ENCODE measurements around the gene DNAH14.

Gene DNAH14

DNA sequence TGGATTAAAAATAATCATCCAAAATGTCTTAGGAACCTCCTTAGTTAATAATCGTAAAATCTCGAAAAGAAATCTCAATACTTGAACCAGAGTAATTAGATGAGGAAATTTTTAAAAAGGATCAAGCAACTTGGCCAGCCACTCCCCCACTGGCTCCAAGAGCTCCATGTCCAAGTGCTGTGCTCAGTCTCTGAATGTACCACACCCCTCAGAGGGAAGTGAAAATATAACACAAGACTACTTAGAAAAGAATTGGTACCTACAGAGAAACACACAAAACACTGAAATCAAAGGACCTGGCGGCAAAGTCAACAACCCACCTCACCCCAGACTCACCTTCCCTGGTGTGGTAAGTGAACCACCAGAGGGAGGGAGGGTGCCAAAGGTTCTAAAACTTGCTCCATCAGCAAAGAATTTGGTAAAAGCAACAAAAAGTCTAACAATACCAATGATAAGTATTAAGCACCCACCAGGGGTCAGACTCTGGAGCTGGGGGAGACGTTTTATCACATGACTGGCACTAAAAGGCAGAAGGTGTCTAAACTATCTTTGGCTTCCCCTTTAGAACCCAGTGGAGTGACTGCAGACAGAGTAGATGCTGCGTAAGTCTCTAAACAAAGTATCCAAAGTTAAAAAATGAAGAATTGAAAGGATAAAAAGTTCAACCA lies 484.4 kb downstream of the DNAH14 start:
- no peak for DNase-seq

DNA sequence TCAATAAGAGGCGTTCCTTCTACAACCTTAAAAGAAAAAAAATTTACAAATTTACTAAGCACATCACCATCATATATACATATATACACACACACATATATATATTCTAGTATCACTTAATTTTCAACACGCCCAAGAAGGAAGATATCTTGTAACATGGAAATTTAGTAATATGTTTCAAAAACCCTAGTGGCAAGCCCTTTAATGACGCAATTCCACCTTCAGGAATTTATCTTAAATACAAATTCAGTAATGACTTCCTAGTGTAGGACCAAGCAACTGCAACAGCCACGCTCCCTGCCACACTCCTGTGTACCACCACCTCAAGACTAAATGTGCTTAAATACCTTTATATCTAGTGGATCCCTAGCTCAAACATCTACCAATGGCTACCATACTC lies 485.8 kb downstream of the DNAH14 start:
- no peak for DNase-seq

DNA sequence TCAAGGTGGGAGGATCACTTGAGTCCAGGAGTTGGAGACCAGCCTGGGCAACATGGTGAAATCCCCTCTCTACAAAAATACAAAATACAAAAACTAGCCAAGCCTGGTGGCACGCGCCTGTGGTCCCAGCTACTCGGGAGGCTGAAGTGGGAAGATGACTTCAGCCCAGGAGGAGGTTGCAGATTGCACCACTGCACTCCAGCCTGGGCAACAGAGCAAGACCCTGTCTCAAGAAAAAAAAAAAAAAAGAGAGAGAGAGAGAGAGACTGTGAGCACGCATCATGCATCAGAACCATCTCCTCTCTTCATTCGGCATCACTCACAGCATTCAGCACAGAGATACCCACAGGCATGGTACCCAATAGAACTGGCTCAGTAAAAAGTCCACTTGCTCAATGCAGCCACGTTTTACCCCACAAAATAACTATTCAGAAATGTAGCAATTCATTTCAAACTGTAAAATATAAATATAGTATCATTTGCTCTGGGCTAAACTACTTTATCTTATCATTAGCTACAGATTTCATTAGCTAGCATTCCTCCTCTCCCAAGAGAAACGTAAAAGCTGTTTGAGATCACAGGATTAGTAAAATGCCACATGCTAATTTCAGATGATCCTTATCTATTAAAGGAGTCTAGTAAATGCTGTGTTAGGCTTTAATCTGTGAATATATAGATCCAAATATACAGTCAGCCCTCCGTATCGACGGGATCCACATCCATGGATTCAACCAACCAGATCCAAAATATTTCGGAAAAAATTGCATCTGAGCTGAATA lies 486.7 kb downstream of the DNAH14 start:
- DNase-seq: no peak

DNA sequence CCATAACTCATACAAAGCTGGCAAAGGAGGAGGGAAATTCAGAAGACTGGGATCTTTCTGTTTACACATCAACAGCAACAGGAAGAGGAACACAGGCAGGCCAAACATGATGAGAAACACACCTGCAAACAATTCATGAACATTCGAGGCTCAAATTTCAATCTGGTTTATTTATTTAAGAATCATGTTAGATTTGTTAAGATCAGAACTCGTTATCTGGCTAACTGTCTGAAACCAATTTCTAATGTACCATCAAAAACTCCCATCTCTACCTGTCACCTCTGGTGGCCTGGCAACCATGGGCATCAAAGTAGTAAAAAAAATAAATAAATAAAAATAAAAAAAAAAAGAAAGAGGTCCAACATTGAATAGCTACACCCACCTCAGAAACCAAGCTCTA lies 488.6 kb downstream of the DNAH14 start:
- no peak for DNase-seq

DNA sequence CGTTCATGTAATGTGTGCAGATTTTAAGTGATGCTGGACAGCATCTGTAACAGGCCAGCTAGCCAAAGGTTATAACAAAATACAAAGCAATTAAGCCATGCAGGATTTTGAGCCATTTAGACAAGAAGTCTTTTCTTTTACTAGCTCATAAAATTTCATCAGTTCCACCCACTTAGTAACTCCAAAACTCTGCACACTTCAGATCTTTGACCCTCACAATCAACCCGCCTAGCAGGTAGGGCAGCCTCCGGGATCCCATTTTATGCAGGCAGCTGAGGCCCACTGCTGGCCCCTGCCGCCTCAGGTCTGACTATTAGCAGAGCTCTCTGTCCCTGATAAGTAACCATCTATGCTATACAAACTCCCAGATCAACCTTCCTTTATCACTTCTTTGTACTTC lies 489.1 kb downstream of the DNAH14 start:
- no peak for DNase-seq

DNA sequence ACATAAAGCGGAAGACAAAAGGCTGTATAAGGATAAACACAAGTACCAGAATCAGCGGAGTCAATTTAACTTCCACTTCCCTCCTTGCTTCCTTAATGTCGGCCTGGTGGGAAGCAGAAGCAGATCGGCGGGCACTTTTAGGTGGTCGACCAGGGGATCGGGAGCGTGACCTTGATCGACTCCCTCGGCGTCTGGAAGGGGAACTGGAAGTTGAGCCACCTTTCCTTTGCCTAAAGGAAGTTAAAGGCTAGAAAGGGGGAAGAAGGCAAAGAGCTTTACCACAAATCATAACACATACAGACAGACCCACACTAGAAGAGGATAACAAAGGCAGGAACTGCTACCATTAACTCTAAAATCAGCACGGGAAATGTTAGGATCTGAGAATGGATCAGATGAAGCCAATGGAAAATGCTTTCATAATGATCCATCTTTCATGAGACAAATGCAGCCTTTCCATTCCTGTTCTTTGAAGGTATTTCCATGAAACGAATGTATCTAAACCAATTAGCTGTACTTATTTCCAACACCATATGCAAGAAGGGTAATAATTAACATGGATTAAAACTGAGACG lies 492.6 kb downstream of the DNAH14 start:
- no peak for DNase-seq

DNA sequence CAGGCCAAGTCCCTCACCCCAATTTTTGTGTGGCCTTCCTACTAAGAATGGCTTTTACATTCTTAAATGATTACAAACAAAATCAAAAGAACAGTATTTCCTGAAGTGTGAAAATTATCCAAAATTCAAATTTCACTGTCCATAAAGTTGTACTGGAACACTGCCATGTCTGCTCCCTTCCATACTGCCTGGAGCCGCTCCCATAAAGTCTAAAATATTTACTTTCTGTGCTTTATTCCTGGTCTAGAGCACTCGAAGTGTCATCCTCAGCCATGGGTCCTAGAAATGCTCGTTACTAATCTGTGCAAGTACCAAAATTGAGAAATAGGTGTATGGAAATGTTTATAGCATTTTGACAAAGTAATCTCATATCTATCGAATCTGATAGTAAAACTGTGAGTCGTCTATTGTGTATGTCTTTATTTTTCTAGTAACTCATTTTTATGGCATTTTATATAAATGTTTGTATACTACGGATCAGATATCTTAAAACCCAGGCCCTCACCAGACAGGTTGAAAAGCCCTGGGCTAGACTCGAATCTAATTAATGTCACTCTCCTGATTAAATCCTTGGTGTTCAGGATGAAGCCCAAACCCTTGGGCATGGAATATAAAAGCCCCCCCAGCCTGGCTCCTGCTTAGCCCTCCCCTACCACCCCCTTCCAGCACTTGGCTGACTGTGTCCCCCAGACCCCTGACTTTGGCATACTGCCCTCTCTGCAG lies 493.5 kb downstream of the DNAH14 start:
- DNase-seq: no peak

DNA sequence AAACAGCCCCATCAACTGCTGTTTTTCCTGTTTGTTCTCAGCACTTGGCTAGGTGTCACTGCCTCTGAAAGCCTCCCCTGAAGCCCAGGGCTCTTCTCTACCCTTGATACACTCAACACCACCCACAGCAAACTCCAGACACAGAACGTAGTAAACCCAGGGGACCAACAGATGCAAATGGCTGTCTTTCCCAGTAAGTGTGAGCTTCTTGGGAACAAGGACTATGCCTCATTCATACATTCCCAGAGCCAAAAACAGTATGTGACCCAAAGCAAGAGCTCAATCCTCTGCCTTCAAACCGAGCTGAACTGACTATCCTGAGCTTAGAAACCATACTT lies 494.0 kb downstream of the DNAH14 start:
- DNase-seq: no peak

DNA sequence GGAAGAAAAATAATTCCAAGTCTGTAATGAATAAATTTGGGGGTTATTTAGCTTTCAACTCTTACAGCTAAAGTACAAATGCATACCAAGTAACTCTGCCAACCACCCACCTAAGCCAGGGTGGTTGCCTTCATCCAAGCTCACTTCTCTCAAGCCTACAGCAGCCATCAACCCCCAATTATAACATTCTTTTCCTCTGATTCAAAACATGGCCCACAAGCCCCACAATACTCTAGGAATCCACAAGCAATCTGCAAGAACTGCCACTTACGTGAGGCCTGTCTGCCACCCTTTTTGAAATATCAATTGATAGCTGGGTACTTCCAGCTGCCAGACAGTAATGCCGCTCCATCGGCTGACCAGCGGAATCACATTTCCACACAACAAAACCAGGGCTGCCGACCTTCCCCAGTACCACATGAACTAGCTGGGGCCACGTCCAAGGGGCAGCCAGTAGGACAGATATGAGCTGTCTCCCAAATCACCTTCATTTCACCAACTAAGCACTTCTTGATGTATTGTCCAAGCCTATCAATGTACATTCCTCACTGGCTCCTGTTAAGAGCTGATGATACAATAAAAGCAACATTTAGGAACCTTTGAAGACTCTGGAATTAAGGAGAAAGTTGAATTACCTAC lies 495.2 kb downstream of the DNAH14 start:
- no peak for DNase-seq

DNA sequence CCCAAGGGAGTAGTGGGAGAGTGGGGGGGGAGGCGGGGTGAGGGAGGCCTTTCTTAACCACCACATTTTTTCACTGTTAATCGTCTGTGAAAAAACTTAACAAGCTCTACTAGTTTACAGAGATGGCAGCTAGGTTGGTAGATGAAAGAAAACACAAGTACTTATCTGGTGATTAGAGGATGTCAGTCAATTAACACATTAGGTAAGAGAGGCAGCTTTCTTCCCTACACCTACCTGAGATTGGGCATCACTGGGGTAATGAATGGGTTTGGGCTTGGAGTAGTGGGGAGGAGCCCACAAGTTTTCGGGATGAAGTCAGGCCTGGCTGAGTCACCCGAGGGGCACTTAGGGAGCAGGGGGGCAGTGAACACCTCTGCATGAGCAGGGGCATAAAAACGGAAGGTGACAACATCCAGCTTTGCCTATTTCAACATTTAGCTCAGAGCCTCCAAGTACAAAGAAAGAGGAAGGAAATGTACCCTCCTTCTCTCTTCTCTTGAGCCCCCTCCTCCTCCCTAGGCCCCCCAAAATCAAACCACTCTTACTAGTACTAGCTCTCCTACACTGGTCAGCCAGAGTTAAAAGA lies 495.8 kb downstream of the DNAH14 start:
- DNase-seq: no peak

DNA sequence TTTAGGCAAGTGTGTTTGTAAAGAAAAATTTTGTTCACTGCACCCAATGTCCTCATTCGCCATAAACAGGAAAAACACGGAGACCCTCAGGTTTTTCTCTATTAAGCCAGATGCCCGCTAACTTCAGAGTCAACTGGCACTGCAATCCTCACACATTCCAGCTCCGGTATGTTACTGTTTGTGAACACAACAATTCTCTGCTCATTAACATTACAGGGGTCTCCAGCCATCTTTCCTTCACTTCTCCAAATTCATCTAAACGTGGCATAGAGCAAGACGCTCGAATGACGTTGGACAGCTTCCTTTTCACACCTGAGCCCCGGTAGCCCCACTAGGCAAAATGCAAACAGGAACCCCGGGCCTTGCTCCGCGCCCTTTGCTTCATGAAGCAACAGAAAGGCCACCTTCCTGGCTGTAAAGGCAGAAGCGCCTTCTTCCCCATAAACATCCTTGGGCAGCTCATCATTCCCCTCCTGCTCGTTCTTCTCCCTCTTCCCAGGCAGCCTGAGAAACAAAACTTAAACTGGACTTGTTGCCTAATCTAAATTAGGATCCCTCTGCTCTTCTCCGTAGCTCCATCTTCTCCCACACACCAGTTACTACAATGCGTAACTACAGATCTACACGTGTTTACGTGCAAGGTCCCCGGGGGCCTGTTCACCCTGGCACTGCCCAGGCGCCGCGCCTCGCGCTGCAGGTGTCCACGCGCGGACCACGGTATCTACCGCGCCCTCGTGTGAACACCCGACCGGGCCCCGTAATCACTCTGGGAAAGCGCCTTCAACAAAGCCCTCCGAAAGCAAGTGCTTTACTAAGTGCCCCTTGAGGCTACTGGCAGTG lies 497.1 kb downstream of the DNAH14 start:
- DNase-seq: no peak

DNA sequence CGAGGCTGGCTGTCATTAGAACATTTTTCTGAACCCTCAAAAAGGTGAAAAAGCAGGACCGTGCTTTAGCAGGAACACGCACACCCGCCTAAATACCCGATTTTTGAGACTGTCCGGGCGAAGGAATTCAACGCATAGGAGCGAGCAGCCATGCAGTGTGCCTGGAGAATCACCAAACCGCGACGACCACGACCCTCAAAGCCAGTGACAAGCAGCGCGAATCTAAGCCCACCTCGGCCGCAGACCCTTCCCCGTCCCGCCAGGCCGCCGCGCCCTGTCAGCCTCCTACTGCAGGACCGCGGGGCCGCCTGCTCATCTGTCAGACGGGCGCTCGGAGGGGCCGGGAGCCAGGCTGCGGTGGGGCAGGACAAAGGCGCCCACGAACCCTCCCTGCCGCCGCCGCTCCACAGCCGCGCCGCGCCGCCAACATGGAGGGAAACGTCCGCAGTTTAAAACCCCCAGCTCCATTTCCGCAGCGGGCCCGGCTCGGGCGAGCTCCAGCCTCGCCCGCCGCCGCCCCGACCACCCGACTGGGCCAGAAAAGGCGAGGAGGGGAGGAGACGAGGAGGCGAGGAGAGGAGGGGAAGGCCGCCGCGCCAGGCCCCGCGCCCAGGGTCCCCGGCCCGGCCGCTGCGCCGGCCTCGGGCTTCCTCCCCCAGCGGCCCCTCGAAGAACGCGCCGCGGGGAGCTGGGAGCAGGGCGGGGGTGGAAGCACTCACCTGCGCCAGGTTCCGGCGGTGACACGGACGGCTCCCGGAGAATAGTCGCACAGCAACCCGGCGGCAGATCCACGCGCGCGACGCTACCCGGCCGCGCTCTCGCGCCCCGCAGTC lies 498.0 kb downstream of the DNAH14 start, which contains the start of gene LBR:
Gene LBR, minus strand, starts transcription at position 804 of the 833 bp plus-strand sequence. CDS start 3,963 bp downstream, outside the sequence.
- DNase-seq: peak; percentile 93

DNA sequence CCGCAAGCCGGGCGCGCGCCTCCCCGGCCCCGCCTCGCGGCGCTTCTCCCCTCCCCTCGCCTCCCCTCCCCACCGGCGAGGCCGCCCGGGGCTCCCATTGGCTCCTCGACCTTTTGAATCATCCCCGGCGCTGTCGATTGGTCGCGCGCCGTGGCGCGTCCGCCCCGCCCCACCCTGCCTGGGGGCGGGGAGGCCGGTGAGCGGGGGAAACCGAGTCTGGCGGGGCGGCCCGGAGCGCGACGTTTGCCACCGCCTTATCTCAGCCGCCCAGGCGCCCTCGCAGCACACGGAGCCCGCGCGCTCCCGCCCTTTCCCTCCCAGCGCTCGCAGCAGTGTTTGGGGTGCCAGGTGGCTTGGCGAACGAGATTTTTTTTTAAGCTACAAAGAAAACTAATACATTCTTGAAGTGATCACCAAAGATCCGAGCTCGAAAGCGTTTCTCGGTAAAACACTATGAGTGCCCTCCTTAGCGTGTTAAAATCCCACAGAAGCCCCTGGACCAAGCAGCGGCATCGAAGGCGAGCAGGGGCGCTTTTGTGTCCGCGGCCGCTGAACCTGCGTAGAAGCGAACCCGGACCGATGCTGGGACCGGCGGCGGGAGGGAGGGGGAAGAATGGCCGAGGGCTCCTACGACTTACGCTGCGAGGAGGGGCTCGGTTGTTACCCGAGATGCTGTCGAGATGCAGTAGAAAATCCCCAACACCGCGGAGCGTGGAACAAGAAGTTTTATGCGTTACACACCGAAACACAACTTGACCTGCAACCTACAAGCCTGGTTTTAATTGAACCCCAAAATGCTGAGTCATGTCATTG lies 498.8 kb downstream of the DNAH14 start:
- peak; percentile 92 for DNase-seq

DNA sequence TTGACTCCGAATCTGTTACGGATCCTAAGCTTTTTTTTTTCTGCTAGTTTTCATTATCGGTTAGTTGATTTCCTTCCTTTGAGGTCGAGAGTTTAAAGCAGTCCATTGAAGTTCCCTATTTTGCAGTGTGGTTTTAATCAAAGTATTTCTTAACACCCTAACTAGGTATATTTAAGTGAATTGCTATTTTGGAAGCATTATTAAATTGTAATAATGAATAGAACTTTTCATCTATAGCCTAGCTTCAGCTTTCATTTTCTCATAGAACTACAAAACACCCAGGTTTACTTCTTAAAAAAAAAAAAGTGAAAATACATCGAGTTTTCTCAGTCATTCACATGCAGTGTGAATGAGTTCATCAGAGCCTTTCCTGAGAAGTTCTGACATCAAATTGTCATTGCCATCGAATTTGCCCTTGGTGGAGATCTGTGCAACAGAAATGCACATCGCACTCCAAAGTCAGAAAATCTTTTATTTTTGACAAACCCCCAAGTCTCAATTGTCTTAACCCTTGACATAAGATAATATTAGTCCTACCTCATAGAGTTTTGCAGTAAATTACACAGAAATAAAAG lies 499.5 kb downstream of the DNAH14 start:
- DNase-seq: no peak

DNA sequence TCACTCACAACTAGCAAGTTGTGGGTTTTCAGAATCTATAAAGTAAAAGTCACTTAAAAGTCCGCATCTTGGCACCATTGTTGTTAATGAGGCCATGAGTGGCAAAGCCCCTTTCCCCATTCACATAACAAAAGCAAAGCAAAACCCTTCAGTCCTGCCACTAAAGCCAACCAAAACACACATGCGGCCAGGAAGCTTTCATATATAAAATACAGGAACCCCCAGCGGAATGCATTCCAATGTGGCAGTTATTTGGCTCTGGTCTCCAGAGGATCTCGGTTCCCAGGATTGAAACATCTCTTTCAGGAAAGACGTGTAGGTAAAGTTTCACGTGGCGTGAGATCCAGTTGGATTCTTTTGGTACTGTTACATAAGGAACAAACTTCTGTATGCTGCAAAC lies 500.8 kb downstream of the DNAH14 start:
- DNase-seq: no peak

DNA sequence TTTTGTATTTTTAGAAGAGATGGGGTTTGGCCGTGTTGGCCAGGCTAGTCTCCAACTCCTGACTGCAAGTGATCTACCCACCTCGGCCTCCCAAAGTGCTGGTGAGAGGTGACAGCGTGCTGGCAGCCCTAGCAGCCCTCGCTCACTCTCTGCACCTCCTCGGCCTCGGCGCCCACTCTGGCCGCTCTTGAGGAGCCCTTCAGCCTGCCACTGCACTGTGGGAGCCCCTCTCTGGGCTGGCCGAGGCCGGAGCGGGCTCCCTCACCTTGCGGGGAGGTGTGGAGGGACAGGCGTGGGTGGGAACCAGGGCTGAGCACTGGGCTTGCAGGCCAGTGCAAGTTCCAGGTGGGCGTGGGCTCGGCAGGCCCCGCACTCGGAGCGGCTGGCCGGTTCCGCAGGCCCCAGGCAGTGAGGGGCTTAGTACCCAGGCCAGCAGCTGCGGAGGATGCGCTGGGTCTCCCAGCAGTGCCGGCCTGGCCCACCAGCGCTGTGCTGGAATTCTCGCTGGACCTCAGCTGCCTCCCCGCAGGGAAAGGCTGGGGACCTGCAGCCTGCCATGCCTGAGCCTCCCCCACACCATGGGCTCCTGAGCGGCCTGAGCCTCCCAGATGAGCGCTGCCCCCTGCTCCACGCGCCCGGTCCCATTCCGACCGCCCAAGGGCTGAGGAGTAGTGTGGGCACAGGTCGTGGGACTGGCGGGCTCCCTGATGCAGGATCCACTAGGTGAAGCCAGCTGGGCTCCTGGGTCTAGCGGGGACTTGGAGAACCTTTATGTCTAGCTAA lies 501.8 kb downstream of the DNAH14 start:
- DNase-seq: no peak

DNA sequence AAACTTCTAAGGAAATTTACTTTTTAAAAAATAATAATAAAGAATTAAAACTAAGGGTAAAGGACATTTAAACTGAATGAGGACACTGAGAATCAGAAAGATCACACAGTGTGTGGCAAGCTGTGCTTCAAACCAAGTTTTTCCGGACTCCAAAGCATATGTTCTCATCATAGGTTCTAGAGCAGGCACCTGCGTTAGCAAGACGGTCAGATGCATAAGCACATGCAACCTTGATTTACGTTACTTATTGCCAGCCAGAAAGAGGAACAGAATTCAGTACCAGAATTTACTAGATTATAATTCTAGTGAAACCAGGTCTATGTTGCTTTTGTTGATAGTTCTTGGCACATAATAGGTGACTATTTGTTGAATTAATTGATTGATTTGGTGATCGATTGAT lies 504.6 kb downstream of the DNAH14 start:
- no peak for DNase-seq

DNA sequence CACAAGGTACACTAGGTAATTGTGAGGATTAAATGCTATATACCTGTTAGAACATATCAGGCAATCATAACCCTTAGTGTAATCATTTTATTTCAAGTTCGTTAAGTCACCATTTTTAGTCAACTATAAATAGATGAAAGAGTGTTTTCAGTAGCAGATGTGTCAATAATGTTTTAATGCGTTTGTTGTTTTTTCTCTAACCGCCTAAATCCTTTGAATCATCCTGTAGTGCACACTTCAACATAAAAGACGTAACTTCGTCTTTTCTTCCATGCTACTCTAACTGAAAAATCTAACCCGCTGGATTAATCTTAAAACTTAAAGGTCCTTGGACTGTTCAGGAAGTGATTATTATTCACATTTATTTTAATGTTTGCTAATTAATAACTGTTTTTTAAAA lies 505.6 kb downstream of the DNAH14 start:
- DNase-seq: no peak

DNA sequence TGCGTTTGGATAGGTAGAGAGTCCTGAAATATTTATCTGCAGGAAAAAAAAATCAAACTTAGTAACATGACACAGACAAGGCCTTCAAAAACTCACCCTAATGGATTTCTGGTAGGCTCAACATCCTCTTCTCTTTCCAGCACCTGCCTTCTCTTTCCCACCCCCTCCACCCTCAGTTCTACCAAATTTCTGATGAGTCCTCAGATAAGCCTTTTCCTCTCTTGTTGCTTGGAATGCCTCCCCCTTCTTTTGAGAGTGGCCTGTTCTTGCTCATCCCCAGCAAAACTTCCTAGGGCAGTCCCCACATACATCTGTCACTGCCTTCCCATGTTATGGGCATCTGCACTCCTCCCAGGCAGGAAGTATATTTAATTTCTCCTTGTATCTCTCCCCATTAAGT lies 506.0 kb downstream of the DNAH14 start:
- DNase-seq: no peak
